Measurements from ENCODE around the gene ALOX5. TPM values are rescaled to one million over a fixed set of nuclear protein-coding genes. Genes with fewer than 3 reads are reported as not detected.

The ALOX5 gene
- total and polyA plus RNA-seq, 10 donors, result 69.3 to 357 (median 154) TPM

- intact Hi-C loops (cut with DNase I; ENCODE audit: low total_unique reads), result no loop called here
- H3K9me3 ChIP-seq, result no peaks in the 10 kb centered on the region
- no peak overlapping the region for H3K27ac ChIP-seq
- H3K4me1 ChIP-seq, result no peaks in the 10 kb centered on the region
- no peak for DNase-seq
- H3K36me3 ChIP-seq, result peaks cover 0 to 69% (median 6%) of the 10 kb centered on the region in 6 donors
- H3K27me3 ChIP-seq (replicated peaks in 1 of 7), result peaks cover 0 to under 1% (median 0%) of the 10 kb centered on the region in 7 donors
- TF ChIP-seq CTCF (IDR thresholded peaks at IDR 0.05 in 8 of 11, conservative IDR thresholded peaks at IDR 0.05 in 3 of 11) (no peak), POLR2AphosphoS5 (IDR thresholded peaks at IDR 0.05) (peak in 1 of 3 donors; percentile 48), POLR2A (IDR thresholded peaks at IDR 0.05) (no peak)
- H3K4me3 ChIP-seq, result no peak overlapping the region
- WGBS, 5 donors, result 85 to 92% (median 89%) methylated on average over 18 to 19 of the region's 19 CpGs
These were observed 71.2 kb downstream of the ALOX5 start for GRCh38 chr10:45444976-45445898.

- Histone ChIP-seq H3K4me1 (no peaks in the 10 kb centered on the region), H3K36me3 (peaks cover 0 to 52% (median 0%) of the 10 kb centered on the region in 6 donors), H3K27me3 (replicated peaks in 1 of 7) (no peaks in the 10 kb centered on the region), H3K9me3 (no peaks in the 10 kb centered on the region), H3K4me3 (no peak overlapping the region), H3K27ac (no peak overlapping the region)
- intact Hi-C loops (cut with DNase I; ENCODE audit: low total_unique reads), result no loop called here
- TF ChIP-seq POLR2A (IDR thresholded peaks at IDR 0.05) (no peak), POLR2AphosphoS5 (IDR thresholded peaks at IDR 0.05) (peak in 1 of 3 donors; percentile 12), CTCF (IDR thresholded peaks at IDR 0.05 in 8 of 11, conservative IDR thresholded peaks at IDR 0.05 in 3 of 11) (no peak)
- WGBS, 5 donors, result 92 to 97% (median 95%) methylated on average over 7 of the region's 7 CpGs
- DNase-seq, result no peak
These were observed 72.8 kb downstream of the ALOX5 start for GRCh38 chr10:45446858-45447257.

- Histone ChIP-seq H3K9me3 (no peaks in the 10 kb centered on the region), H3K27ac (no peak overlapping the region), H3K4me1 (no peaks in the 10 kb centered on the region), H3K27me3 (replicated peaks in 1 of 7) (no peaks in the 10 kb centered on the region), H3K4me3 (no peak overlapping the region), H3K36me3 (peaks cover 0 to 48% (median 0%) of the 10 kb centered on the region in 6 donors)
- no peak for DNase-seq
- 51 to 89% (median 72%) methylated on average over 2 of the region's 2 CpGs for WGBS, 5 donors
- TF ChIP-seq CTCF (IDR thresholded peaks at IDR 0.05 in 8 of 11, conservative IDR thresholded peaks at IDR 0.05 in 3 of 11) (no peak), POLR2A (IDR thresholded peaks at IDR 0.05) (no peak), POLR2AphosphoS5 (IDR thresholded peaks at IDR 0.05) (no peak)
- intact Hi-C loops (cut with DNase I; ENCODE audit: low total_unique reads), result no loop called here
These were observed 73.4 kb downstream of the ALOX5 start for GRCh38 chr10:45447416-45447815.

GRCh38 chr10:45450866-45451265 is 76.8 kb downstream of the ALOX5 start:
- no peak for TF ChIP-seq CTCF (IDR thresholded peaks at IDR 0.05 in 8 of 11, conservative IDR thresholded peaks at IDR 0.05 in 3 of 11)
- no peak for TF ChIP-seq POLR2AphosphoS5 (IDR thresholded peaks at IDR 0.05)
- no peak for TF ChIP-seq POLR2A (IDR thresholded peaks at IDR 0.05)
- 67 to 93% (median 82%) methylated on average over 3 of the region's 3 CpGs for WGBS, 5 donors
- Histone ChIP-seq H3K36me3 (peaks cover 0 to 38% (median 0%) of the 10 kb centered on the region in 6 donors), H3K27me3 (replicated peaks in 1 of 7) (no peaks in the 10 kb centered on the region), H3K4me3 (no peak overlapping the region), H3K4me1 (peaks cover 0 to 31% (median 2%) of the 10 kb centered on the region in 6 donors), H3K27ac (no peak overlapping the region), H3K9me3 (no peaks in the 10 kb centered on the region)
- intact Hi-C loops (cut with DNase I; ENCODE audit: low total_unique reads), result no loop called here
- DNase-seq, result no peak

All from spleen (tissue), 11 donors.